CD4-positive, alpha-beta memory T cell (primary cell): ENCODE measurements around the gene ZNF214. TPM values are rescaled to one million over a fixed set of nuclear protein-coding genes. Genes with fewer than 3 reads are reported as not detected.
A peak's percentile ranks its signal among the peaks of the same experiment; 100 is the strongest.

Source experiments
- CTCF ChIA-PET: fragments of 350-600 bp; sonication (Branson Sonifier 250); formaldehyde crosslinking; loops from one replicate; lab custom pipeline; 2021; ENCODE audit warnings: inconsistent platforms; ENCODE audit not compliant: partially characterized antibody; lab: Charles Lee
- POLR2A ChIA-PET: fragments of 350-600 bp; sonication (Branson Sonifier 250); formaldehyde crosslinking; loops from one replicate; lab custom pipeline; 2021; ENCODE audit not compliant: partially characterized antibody; lab: Charles Lee
- DNase-seq, 5 donors: peaks; one replicate each; pipeline versions ENCODE4 v3.0.0 to v3.0.0-alpha.2; 2020 to 2022; ENCODE audit warnings: mixed read lengths in 1 of 5
- H3K27ac ChIP-seq: one replicate; pipeline ENCODE4 v1.7.0; 2013; ENCODE audit warnings: low read depth, low read length
- H3K27me3 ChIP-seq: 2 replicates; pipeline ENCODE4 v1.7.0; 2013; ENCODE audit warnings: mild to moderate bottlenecking, low read length, moderate library complexity; ENCODE audit not compliant: insufficient read depth
- H3K36me3 ChIP-seq: 2 replicates; pipeline ENCODE4 v1.7.0; 2013; ENCODE audit warnings: mild to moderate bottlenecking, low read length, moderate library complexity; ENCODE audit not compliant: insufficient read depth
- H3K4me1 ChIP-seq: 2 replicates; pipeline ENCODE4 v1.7.0; 2013; ENCODE audit warnings: mild to moderate bottlenecking, low read length, moderate library complexity; ENCODE audit not compliant: insufficient read depth
- H3K4me3 ChIP-seq, 2 donors: one replicate each; pipeline ENCODE4 v1.7.0; 2013; ENCODE audit warnings: low read length in 2 of 2, mild to moderate bottlenecking in 1 of 2
- H3K9me3 ChIP-seq, 2 donors: one replicate each; pipeline ENCODE4 v1.7.0; 2013; ENCODE audit warnings: low read length in 2 of 2, control low read depth in 1 of 2; ENCODE audit not compliant: control insufficient read depth in 1 of 2
- H3K27ac Mint-ChIP-seq, 7 donors: one replicate each; pipeline ENCODE4 v1.8.0; 2020 to 2021; ENCODE audit warnings: mixed read lengths in 7 of 7, mild to moderate bottlenecking in 6 of 7, inconsistent platforms in 3 of 7, moderate library complexity in 3 of 7
- H3K27me3 Mint-ChIP-seq, 2 donors: one replicate each; pipeline ENCODE4 v1.8.0; 2020 to 2021; ENCODE audit warnings: mixed read lengths in 2 of 2
- H3K36me3 Mint-ChIP-seq, 2 donors: one replicate each; pipeline ENCODE4 v1.8.0; 2020 to 2021; ENCODE audit warnings: mixed read lengths in 2 of 2, inconsistent platforms in 1 of 2, mild to moderate bottlenecking in 1 of 2
- H3K4me1 Mint-ChIP-seq, 4 donors: one replicate each; pipeline ENCODE4 v1.8.0; 2020 to 2021; ENCODE audit warnings: mixed read lengths in 4 of 4, mild to moderate bottlenecking in 1 of 4
- H3K4me3 Mint-ChIP-seq, 8 donors: one replicate each; pipeline ENCODE4 v1.8.0; 2020 to 2021; ENCODE audit warnings: mixed read lengths in 8 of 8, mild to moderate bottlenecking in 7 of 8, moderate library complexity in 6 of 8, inconsistent platforms in 3 of 8
- H3K9me3 Mint-ChIP-seq, 8 donors: one replicate each; pipeline ENCODE4 v1.8.0; 2020 to 2021; ENCODE audit warnings: mixed read lengths in 8 of 8, mild to moderate bottlenecking in 5 of 8, inconsistent platforms in 3 of 8, moderate library complexity in 1 of 8
- intact Hi-C: fragments of 100-400 bp; cut with micrococcal nuclease; formaldehyde crosslinking; loops from one replicate; pipeline ENCODE4 v1.15.1; 2023
- polyA plus RNA-seq, 2 donors: library from polyadenylated mRNA; unstranded; fragments of 300-500 nt; fragmentation: Illumina TruSeq; gene quantifications; one replicate each; pipeline ENCODE4 v1.2.3, GENCODE V29; 2021
- total RNA-seq, 2 experiments: library from RNA; stranded (reverse); gene quantifications; one replicate each; pipeline ENCODE4 v1.2.3, GENCODE V29; 2021

ZNF214 gene
- total and polyA plus RNA-seq, 4 experiments from 2014 or later, result not detected

GRCh38 chr11:7016011-7016410 is 4.1 kb downstream of the ZNF214 start:
- H3K4me3 Mint-ChIP-seq, result no peak overlapping the region
- Histone ChIP-seq H3K9me3 (no peaks in the 10 kb centered on the region), H3K36me3 (no peaks in the 10 kb centered on the region), H3K27me3 (peaks cover 6% of the 10 kb centered on the region), H3K4me3 (no peak overlapping the region), H3K4me1 (no peaks in the 10 kb centered on the region), H3K27ac (no peak overlapping the region)
- intact Hi-C loops, result no loop called here
- no peaks in the 10 kb centered on the region for H3K36me3 Mint-ChIP-seq
- H3K9me3 Mint-ChIP-seq, result peaks cover 0 to 2% (median 0%) of the 10 kb centered on the region in 8 donors
- ChIA-PET POLR2A (no interaction called here), CTCF (no interaction called here)
- no peak for DNase-seq
- H3K27me3 Mint-ChIP-seq, result peaks cover 12 to 20% of the 10 kb centered on the region in 2 donors
- H3K27ac Mint-ChIP-seq, result no peak overlapping the region
- H3K4me1 Mint-ChIP-seq, result peaks cover 0 to 14% (median 2%) of the 10 kb centered on the region in 4 donors

- no peaks in the 10 kb centered on the region for H3K4me1 Mint-ChIP-seq
- H3K27me3 Mint-ChIP-seq, result peaks cover 6 to 10% of the 10 kb centered on the region in 2 donors
- H3K9me3 ChIP-seq, result no peaks in the 10 kb centered on the region
- H3K36me3 ChIP-seq, result no peaks in the 10 kb centered on the region
- ChIA-PET CTCF (no interaction called here), POLR2A (no interaction called here)
- H3K27ac ChIP-seq, result no peak overlapping the region
- intact Hi-C loops, result no loop called here
- no peaks in the 10 kb centered on the region for H3K36me3 Mint-ChIP-seq
- no peak overlapping the region for H3K4me3 ChIP-seq
- H3K4me3 Mint-ChIP-seq, result no peak overlapping the region
- no peak for DNase-seq
- H3K4me1 ChIP-seq, result no peaks in the 10 kb centered on the region
- no peak overlapping the region for H3K27ac Mint-ChIP-seq
- peaks cover 0 to 2% (median 0%) of the 10 kb centered on the region in 8 donors for H3K9me3 Mint-ChIP-seq
- H3K27me3 ChIP-seq, result no peaks in the 10 kb centered on the region
Measured at GRCh38 chr11:7014118-7014517, 6.0 kb downstream of the ZNF214 start.

- no peaks in the 10 kb centered on the region for H3K36me3 ChIP-seq
- Mint-ChIP-seq H3K4me1 (no peaks in the 10 kb centered on the region), H3K36me3 (no peaks in the 10 kb centered on the region), H3K27me3 (peaks cover 14 to 27% of the 10 kb centered on the region in 2 donors), H3K27ac (no peak overlapping the region), H3K9me3 (peaks cover 0 to 2% (median 0%) of the 10 kb centered on the region in 8 donors), H3K4me3 (no peak overlapping the region)
- no peak overlapping the region for H3K4me3 ChIP-seq
- no peaks in the 10 kb centered on the region for H3K9me3 ChIP-seq
- H3K27me3 ChIP-seq, result no peaks in the 10 kb centered on the region
- ChIA-PET POLR2A (no interaction called here), CTCF (no interaction called here)
- peak in 1 of 5 donors; percentile 27 for DNase-seq
- intact Hi-C loops, result no loop called here
- no peak overlapping the region for H3K27ac ChIP-seq
- H3K4me1 ChIP-seq, result no peaks in the 10 kb centered on the region
Measured at GRCh38 chr11:7004482-7004881, 15.7 kb downstream of the ZNF214 start.

GRCh38 chr11:6995703-6996102 is 24.4 kb downstream of the ZNF214 start:
- intact Hi-C loops, result no loop called here
- ChIA-PET POLR2A (no interaction called here), CTCF (no interaction called here)
- Mint-ChIP-seq H3K36me3 (no peaks in the 10 kb centered on the region), H3K9me3 (no peaks in the 10 kb centered on the region), H3K4me3 (no peak overlapping the region), H3K4me1 (no peaks in the 10 kb centered on the region), H3K27ac (no peak overlapping the region), H3K27me3 (peaks cover 6 to 11% of the 10 kb centered on the region in 2 donors)
- Histone ChIP-seq H3K27ac (no peak overlapping the region), H3K4me3 (no peak overlapping the region), H3K4me1 (no peaks in the 10 kb centered on the region), H3K9me3 (no peaks in the 10 kb centered on the region), H3K36me3 (no peaks in the 10 kb centered on the region), H3K27me3 (no peaks in the 10 kb centered on the region)
- no peak for DNase-seq

GRCh38 chr11:6992457-6993417 is 27.4 kb downstream of the ZNF214 start:
- Mint-ChIP-seq H3K27ac (no peak overlapping the region), H3K27me3 (peaks cover 1 to 2% of the 10 kb centered on the region in 2 donors), H3K36me3 (no peaks in the 10 kb centered on the region), H3K4me1 (no peaks in the 10 kb centered on the region), H3K9me3 (no peaks in the 10 kb centered on the region), H3K4me3 (no peak overlapping the region)
- no peak overlapping the region for H3K27ac ChIP-seq
- ChIA-PET CTCF (no interaction called here), POLR2A (no interaction called here)
- H3K9me3 ChIP-seq, result no peaks in the 10 kb centered on the region
- H3K4me3 ChIP-seq, result no peak overlapping the region
- intact Hi-C loops, result no loop called here
- no peak for DNase-seq
- no peaks in the 10 kb centered on the region for H3K36me3 ChIP-seq
- H3K27me3 ChIP-seq, result no peaks in the 10 kb centered on the region
- H3K4me1 ChIP-seq, result no peaks in the 10 kb centered on the region

GRCh38 chr11:6992026-6992425 is 28.1 kb downstream of the ZNF214 start:
- CTCF ChIA-PET, result no interaction called here
- Mint-ChIP-seq H3K9me3 (no peaks in the 10 kb centered on the region), H3K4me1 (no peaks in the 10 kb centered on the region)

GRCh38 chr11:6991227-6991626 is 28.9 kb downstream of the ZNF214 start:
- H3K4me1 ChIP-seq, result no peaks in the 10 kb centered on the region
- Mint-ChIP-seq H3K9me3 (peaks cover 0 to 3% (median 0%) of the 10 kb centered on the region in 8 donors), H3K27me3 (peaks cover 2 to 5% of the 10 kb centered on the region in 2 donors), H3K4me1 (no peaks in the 10 kb centered on the region), H3K36me3 (no peaks in the 10 kb centered on the region), H3K27ac (no peak overlapping the region), H3K4me3 (no peak overlapping the region)
- H3K36me3 ChIP-seq, result no peaks in the 10 kb centered on the region
- no peaks in the 10 kb centered on the region for H3K27me3 ChIP-seq
- POLR2A ChIA-PET, result no interaction called here
- intact Hi-C loops, result no loop called here
- CTCF ChIA-PET, result no interaction called here
- H3K27ac ChIP-seq, result no peak overlapping the region
- H3K4me3 ChIP-seq, result no peak overlapping the region
- no peaks in the 10 kb centered on the region for H3K9me3 ChIP-seq
- no peak for DNase-seq

More at GRCh38 chr11:6992026-6992425, 28.1 kb downstream of the ZNF214 start:
- Mint-ChIP-seq H3K27ac (no peak overlapping the region), H3K4me3 (no peak overlapping the region), H3K27me3 (peaks cover 1 to 2% of the 10 kb centered on the region in 2 donors), H3K36me3 (no peaks in the 10 kb centered on the region)
- H3K27me3 ChIP-seq, result no peaks in the 10 kb centered on the region
- POLR2A ChIA-PET, result no interaction called here
- H3K27ac ChIP-seq, result no peak overlapping the region
- DNase-seq, result no peak
- H3K4me3 ChIP-seq, result no peak overlapping the region
- no peaks in the 10 kb centered on the region for H3K4me1 ChIP-seq
- H3K9me3 ChIP-seq, result no peaks in the 10 kb centered on the region
- intact Hi-C loops, result no loop called here
- H3K36me3 ChIP-seq, result no peaks in the 10 kb centered on the region
